HG02884 (cell line): ENCODE measurements around the gene EXOC6B.
"Not testable (repeated sequence)": the region's sequence is repeated elsewhere in the genome, so short reads cannot be mapped to it uniquely, and the experiment has no call there.

Experiments used
- ATAC-seq: cut with Tn5 transposase; IDR thresholded peaks from one replicate; pipeline ENCODE4 v1.9.1; 2021; ENCODE audit warnings: mild to moderate bottlenecking, moderate library complexity; ENCODE audit not compliant: unreplicated experiment

Gene EXOC6B

GRCh38 chr2:72484622-72485021 is 341.2 kb downstream of the EXOC6B start:
- ATAC-seq, result not testable (repeated sequence)

GRCh38 chr2:72483346-72483745 is 342.5 kb downstream of the EXOC6B start:
- no peak for ATAC-seq

- ATAC-seq, result no peak
Observed at GRCh38 chr2:72475246-72475645, 350.6 kb downstream of the EXOC6B start.

- no peak for ATAC-seq
Observed at GRCh38 chr2:72457801-72458516, 367.9 kb downstream of the EXOC6B start.

- no peak for ATAC-seq
Observed at GRCh38 chr2:72454189-72454588, 371.6 kb downstream of the EXOC6B start.

- ATAC-seq, result no peak
Observed at GRCh38 chr2:72442270-72442669, 383.6 kb downstream of the EXOC6B start.

GRCh38 chr2:72439892-72440291 is 385.9 kb downstream of the EXOC6B start:
- no peak for ATAC-seq

GRCh38 chr2:72438364-72438763 is 387.5 kb downstream of the EXOC6B start:
- no peak for ATAC-seq

GRCh38 chr2:72431737-72432136 is 394.1 kb downstream of the EXOC6B start:
- ATAC-seq, result no peak

- no peak for ATAC-seq
Observed at GRCh38 chr2:72427022-72427861, 398.6 kb downstream of the EXOC6B start.

GRCh38 chr2:72425996-72426395 is 399.8 kb downstream of the EXOC6B start:
- no peak for ATAC-seq

- no peak for ATAC-seq
Observed at GRCh38 chr2:72423756-72424155, 402.1 kb downstream of the EXOC6B start.

GRCh38 chr2:72421771-72422379 is 404.0 kb downstream of the EXOC6B start:
- not testable (repeated sequence) for ATAC-seq

- ATAC-seq, result no peak
Observed at GRCh38 chr2:72415781-72416475, 409.9 kb downstream of the EXOC6B start.

- no peak for ATAC-seq
Observed at GRCh38 chr2:72415241-72415661, 410.6 kb downstream of the EXOC6B start.

GRCh38 chr2:72414137-72414760 is 411.6 kb downstream of the EXOC6B start:
- ATAC-seq, result no peak

- ATAC-seq, result no peak
Observed at GRCh38 chr2:72413716-72414115, 412.1 kb downstream of the EXOC6B start.

GRCh38 chr2:72412214-72412613 is 413.6 kb downstream of the EXOC6B start:
- ATAC-seq, result no peak

- no peak for ATAC-seq
Observed at GRCh38 chr2:72399879-72400278, 426.0 kb downstream of the EXOC6B start.

- ATAC-seq, result no peak
Observed at GRCh38 chr2:72395096-72395495, 430.7 kb downstream of the EXOC6B start.
